Measurements from ENCODE around the gene ASB2. TPM values are rescaled to one million over a fixed set of nuclear protein-coding genes. Genes with fewer than 3 reads are reported as not detected.
A peak's percentile ranks its signal among the peaks of the same experiment; 100 is the strongest.

ASB2 gene
- total RNA-seq, 1 experiment from 2014 or later = 0.35 TPM

- H2BK15ac ChIP-seq (ENCODE audit: low read depth, low read length) = no peak overlapping the region
- WGBS (ENCODE audit: extremely low coverage, insufficient read length, low lambda C conversion rate) = no CpG with 5 or more reads among the region's 3 CpGs
- H3K27ac ChIP-seq (ENCODE audit: insufficient read length, low read depth, low read length) = no peak overlapping the region
- H3K9me3 Mint-ChIP-seq = no peaks in the 10 kb centered on the region; a peak in 2 of 5 replicates
- H4K5ac ChIP-seq (ENCODE audit: insufficient read length, low read depth, low read length) = no peak overlapping the region
- H2BK5ac ChIP-seq (ENCODE audit: insufficient read length, low read length) = no peak overlapping the region
- H3K36me3 Mint-ChIP-seq (ENCODE audit: insufficient read depth in 1 of 3, low read depth in 3 of 3) = no peaks in the 10 kb centered on the region
- no peak overlapping the region for H2AFZ ChIP-seq (ENCODE audit: low read length)
- H2BK12ac ChIP-seq (ENCODE audit: insufficient read length, low read depth, low read length) = no peak overlapping the region
- H3K4me3 Mint-ChIP-seq = no peak overlapping the region
- peak; percentile 49 for DNase-seq
- H3K18ac ChIP-seq (ENCODE audit: insufficient read length, low read depth, low read length) = no peak overlapping the region
- H3K4me1 Mint-ChIP-seq = peaks cover 22 to 45% of the 10 kb centered on the region in 2 experiments
- H2BK20ac ChIP-seq (ENCODE audit: low read depth, low read length, poor library complexity, severe bottlenecking) = no peak overlapping the region
- H3K23ac ChIP-seq (ENCODE audit: insufficient read length, low read depth, low read length) = no peak overlapping the region
- H3K4me1 ChIP-seq (ENCODE audit: insufficient read depth, low read length) = no peaks in the 10 kb centered on the region
- TF ChIP-seq CTCF (conservative IDR thresholded peaks at IDR 0.05) = no peak
- H3K79me1 ChIP-seq (ENCODE audit: insufficient read depth, low read depth, low read length, poor library complexity, severe bottlenecking) = no peaks in the 10 kb centered on the region
- H3K27me3 ChIP-seq (ENCODE audit: insufficient read depth, low read length) = no peaks in the 10 kb centered on the region
- H3K27me3 Mint-ChIP-seq (ENCODE audit: low read depth) = no peaks in the 10 kb centered on the region; the same call in 1 of the 2 replicates
- H3K79me2 ChIP-seq (ENCODE audit: insufficient read depth, low read length) = no peaks in the 10 kb centered on the region
- H3K4ac ChIP-seq (ENCODE audit: low read depth, low read length) = no peak overlapping the region
- no peak overlapping the region for H3K4me2 ChIP-seq (ENCODE audit: insufficient read depth, insufficient read length, low read length)
- H4K20me1 ChIP-seq (ENCODE audit: control insufficient read depth, insufficient read depth, insufficient read length) = no peaks in the 10 kb centered on the region
- no peak overlapping the region for H3K27ac Mint-ChIP-seq
- H3K14ac ChIP-seq (ENCODE audit: insufficient read depth, low read length) = no peak overlapping the region
- H4K8ac ChIP-seq (replicated peaks; ENCODE audit: insufficient read length, low read depth, low read length) = no peak overlapping the region
- no peak overlapping the region for H2AK5ac ChIP-seq (ENCODE audit: insufficient read length, low read length)
- H3K23me2 ChIP-seq (ENCODE audit: insufficient read length, low read depth, low read length, poor library complexity, severe bottlenecking) = no peaks in the 10 kb centered on the region
- no peak overlapping the region for H3K9ac ChIP-seq (ENCODE audit: extremely low read depth, insufficient read length, low read length)
- no peak overlapping the region for H4K91ac ChIP-seq (ENCODE audit: insufficient read length, low read depth, low read length)
- H2BK120ac ChIP-seq (ENCODE audit: low read depth, low read length, poor library complexity, severe bottlenecking) = no peak overlapping the region
- H3K56ac ChIP-seq (ENCODE audit: insufficient read length, low read depth, low read length) = no peak overlapping the region
- H3K9me3 ChIP-seq (ENCODE audit: control insufficient read depth, low read depth, low read length) = no peaks in the 10 kb centered on the region
- no peak overlapping the region for H3T11ph ChIP-seq (ENCODE audit: low read length)
These were observed 7.7 kb upstream of the ASB2 start for GRCh38 chr14:93984070-93984469.
